Activated naive CD8-positive, alpha-beta T cell treated with anti-CD3 and anti-CD28 coated beads for 36 hours (primary cell): ENCODE measurements around the gene TOR1B. TPM values are rescaled to one million over a fixed set of nuclear protein-coding genes. Genes with fewer than 3 reads are reported as not detected.
"Not testable (repeated sequence)": the region's sequence is repeated elsewhere in the genome, so short reads cannot be mapped to it uniquely, and the experiment has no call there.

Experiments used
- DNase-seq: peaks from one replicate; pipeline ENCODE4 v3.0.0; 2021
- H3K27ac Mint-ChIP-seq: one replicate; pipeline ENCODE4 v1.8.0; 2022; ENCODE audit warnings: mild to moderate bottlenecking, moderate library complexity, mixed read lengths
- H3K27me3 Mint-ChIP-seq: one replicate; pipeline ENCODE4 v1.8.0; 2022; ENCODE audit warnings: mild to moderate bottlenecking, mixed read lengths
- H3K36me3 Mint-ChIP-seq: one replicate; pipeline ENCODE4 v1.8.0; 2021; ENCODE audit warnings: mild to moderate bottlenecking, mixed read lengths
- H3K4me1 Mint-ChIP-seq: one replicate; pipeline ENCODE4 v1.8.0; 2021; ENCODE audit warnings: mixed read lengths
- H3K4me3 Mint-ChIP-seq: one replicate; pipeline ENCODE4 v1.8.0; 2022; ENCODE audit warnings: mild to moderate bottlenecking, moderate library complexity, mixed read lengths
- H3K9me3 Mint-ChIP-seq: one replicate; pipeline ENCODE4 v1.8.0; 2022; ENCODE audit warnings: mixed read lengths
- total RNA-seq, 2 experiments: library from RNA; stranded (reverse); gene quantifications; one replicate each; pipeline ENCODE4 v1.2.3, GENCODE V29; 2021

The TOR1B gene
- total RNA-seq, result 10 to 100 TPM; 18.7 to 19.8 TPM

DNA sequence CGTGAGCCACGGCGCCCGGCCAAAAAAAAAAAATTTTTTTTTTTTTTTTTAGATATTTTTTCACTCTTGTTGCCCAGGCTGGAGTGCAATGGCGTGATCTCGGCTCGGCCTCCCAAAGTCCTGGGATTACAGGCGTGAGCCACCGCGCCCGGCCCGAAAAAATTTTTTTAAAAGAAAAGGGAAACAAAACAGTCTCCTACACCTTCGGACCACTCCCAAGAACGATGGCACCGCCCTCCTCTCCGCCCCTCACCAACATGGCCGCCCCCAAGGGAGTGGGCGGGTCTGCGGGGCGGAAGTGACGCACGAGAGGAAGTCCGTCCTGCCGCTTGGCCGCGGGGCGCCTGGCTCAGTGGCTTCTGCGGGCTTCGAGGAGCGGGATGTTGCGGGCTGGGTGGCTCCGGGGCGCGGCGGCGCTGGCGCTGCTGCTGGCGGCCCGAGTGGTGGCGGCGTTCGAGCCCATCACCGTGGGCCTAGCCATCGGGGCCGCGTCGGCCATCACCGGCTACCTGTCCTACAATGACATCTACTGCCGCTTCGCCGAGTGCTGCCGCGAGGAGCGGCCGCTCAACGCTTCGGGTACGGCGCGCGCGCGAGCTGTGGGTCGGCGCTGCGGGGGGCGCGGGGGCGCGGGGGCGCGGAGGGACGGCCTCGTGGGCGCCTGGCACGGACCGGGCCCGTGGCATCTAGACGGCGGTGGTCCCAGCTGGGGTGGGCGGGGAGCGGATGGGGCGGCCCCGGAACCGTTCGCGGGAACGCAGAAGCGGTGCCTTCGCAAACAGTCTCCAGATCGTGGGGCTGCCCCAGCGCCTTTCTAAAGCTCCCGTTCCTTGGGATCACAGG is at the start of gene TOR1B:
TOR1B (plus strand) TSS at position 352 of the 843 bp plus-strand sequence; CDS start at position 381, 29 bp downstream.
- Mint-ChIP-seq H3K4me1 (peaks cover 24% of the 10 kb centered on the region), H3K27me3 (no peaks in the 10 kb centered on the region), H3K27ac (peak within 1 kb of the TSS; percentile 82), H3K9me3 (no peaks in the 10 kb centered on the region), H3K4me3 (peak within 1 kb of the TSS; percentile 87), H3K36me3 (peaks cover 25% of the 10 kb centered on the region)
- DNase-seq, result peak; percentile 96

GRCh38 chr9:129755151-129755550 is 47.8 kb upstream of the TOR1B start:
- no peak overlapping the region for H3K27ac Mint-ChIP-seq
- H3K9me3 Mint-ChIP-seq, result no peaks in the 10 kb centered on the region
- H3K27me3 Mint-ChIP-seq, result peaks cover 16% of the 10 kb centered on the region
- H3K4me1 Mint-ChIP-seq, result peaks cover 18% of the 10 kb centered on the region
- DNase-seq, result no peak
- no peak overlapping the region for H3K4me3 Mint-ChIP-seq
- no peaks in the 10 kb centered on the region for H3K36me3 Mint-ChIP-seq

- no peaks in the 10 kb centered on the region for H3K9me3 Mint-ChIP-seq
- DNase-seq, result no peak
- peaks cover 16% of the 10 kb centered on the region for H3K27me3 Mint-ChIP-seq
- H3K36me3 Mint-ChIP-seq, result no peaks in the 10 kb centered on the region
- H3K27ac Mint-ChIP-seq, result no peak overlapping the region
- peaks cover 18% of the 10 kb centered on the region for H3K4me1 Mint-ChIP-seq
- no peak overlapping the region for H3K4me3 Mint-ChIP-seq
Observed at GRCh38 chr9:129756191-129756590, 46.8 kb upstream of the TOR1B start.

GRCh38 chr9:129757045-129757444 is 45.9 kb upstream of the TOR1B start:
- H3K36me3 Mint-ChIP-seq, result no peaks in the 10 kb centered on the region
- no peak for DNase-seq
- peaks cover 18% of the 10 kb centered on the region for H3K4me1 Mint-ChIP-seq
- peaks cover 16% of the 10 kb centered on the region for H3K27me3 Mint-ChIP-seq
- no peaks in the 10 kb centered on the region for H3K9me3 Mint-ChIP-seq
- no peak overlapping the region for H3K4me3 Mint-ChIP-seq
- H3K27ac Mint-ChIP-seq, result no peak overlapping the region

DNA sequence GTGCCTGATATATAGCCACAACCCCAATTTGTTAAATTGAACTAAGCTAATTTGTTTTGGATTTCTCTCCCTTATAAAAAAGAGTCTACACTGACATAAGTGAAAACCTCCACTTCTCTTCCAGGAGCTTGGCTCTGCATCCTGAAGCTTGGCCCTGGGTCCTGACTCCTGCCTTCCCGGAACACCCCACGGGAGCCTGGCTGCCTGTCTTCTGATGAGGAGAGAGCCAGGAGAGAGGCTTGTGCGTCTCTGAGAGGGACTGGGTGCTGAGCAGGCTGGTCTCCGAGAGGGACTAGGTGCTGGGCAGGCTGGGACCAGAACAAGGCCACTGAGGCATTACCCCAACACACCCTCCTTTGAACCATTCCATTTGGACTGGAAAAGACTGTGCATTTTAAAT is 43.7 kb upstream of the TOR1B start:
- Mint-ChIP-seq H3K4me1 (peaks cover 9% of the 10 kb centered on the region), H3K36me3 (no peaks in the 10 kb centered on the region), H3K9me3 (no peaks in the 10 kb centered on the region), H3K27me3 (peaks cover 3% of the 10 kb centered on the region), H3K27ac (no peak overlapping the region), H3K4me3 (no peak overlapping the region)
- DNase-seq, result no peak

DNA sequence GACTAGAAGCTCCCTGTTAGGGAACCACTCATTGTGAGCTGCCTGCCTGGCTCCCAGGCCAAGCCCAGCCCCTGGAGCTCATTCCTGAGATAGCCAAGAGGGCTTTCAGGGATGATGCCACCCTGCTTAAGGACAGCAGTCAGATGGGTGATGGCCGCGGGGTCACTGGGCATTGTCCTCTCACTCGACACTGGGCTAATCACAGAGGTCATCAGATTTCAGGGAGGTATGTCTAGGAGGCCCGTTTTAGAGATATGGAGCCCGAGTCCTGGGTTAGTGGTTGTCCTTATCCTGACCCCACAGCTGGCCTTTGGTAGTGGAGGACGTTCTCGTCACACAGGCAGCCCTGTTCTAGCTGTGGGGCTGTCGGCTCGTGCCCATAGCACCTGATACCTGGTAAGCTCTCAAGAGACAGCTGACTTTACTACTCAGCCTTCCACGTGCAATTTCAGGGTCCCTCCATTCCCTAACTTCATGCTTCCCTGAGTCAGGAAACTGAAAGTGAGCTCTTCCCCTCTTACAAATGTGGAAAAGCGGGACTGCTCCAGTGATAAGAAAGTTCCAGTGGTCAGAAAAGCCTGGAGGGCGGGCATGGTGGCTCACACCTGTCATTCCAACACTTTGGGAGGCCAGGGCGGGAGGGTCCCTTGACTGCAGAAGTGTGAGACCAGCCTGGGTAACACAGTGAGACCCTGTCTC is 43.0 kb upstream of the TOR1B start:
- Mint-ChIP-seq H3K9me3 (no peaks in the 10 kb centered on the region), H3K36me3 (no peaks in the 10 kb centered on the region), H3K27ac (no peak overlapping the region), H3K4me1 (peaks cover 9% of the 10 kb centered on the region), H3K4me3 (no peak overlapping the region), H3K27me3 (peaks cover 3% of the 10 kb centered on the region)
- DNase-seq, result no peak

DNA sequence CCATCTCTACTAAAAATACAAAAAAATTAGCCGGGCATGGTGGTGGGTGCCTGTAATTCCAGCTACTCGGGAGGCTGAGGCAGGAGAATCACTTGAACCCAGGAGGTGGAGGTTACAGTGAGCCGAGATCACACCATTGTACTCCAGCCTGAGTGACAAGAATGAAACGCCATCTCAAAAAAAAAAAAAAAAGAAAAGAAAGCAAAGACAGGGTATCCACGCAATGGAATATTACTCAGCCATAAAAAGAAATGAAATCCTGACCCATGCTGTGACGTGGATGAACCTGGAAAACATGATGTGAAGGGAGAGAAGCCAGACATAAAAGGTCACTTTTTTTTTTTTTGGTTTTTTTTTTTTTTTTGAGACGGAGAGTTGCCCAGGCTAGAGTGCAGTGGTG is 42.2 kb upstream of the TOR1B start:
- H3K27ac Mint-ChIP-seq, H3K27me3 Mint-ChIP-seq, H3K4me3 Mint-ChIP-seq, H3K9me3 Mint-ChIP-seq, H3K4me1 Mint-ChIP-seq, DNase-seq, H3K36me3 Mint-ChIP-seq: not testable (repeated sequence)

GRCh38 chr9:129761293-129761900 is 41.6 kb upstream of the TOR1B start:
- peaks cover 3% of the 10 kb centered on the region for H3K27me3 Mint-ChIP-seq
- no peak overlapping the region for H3K27ac Mint-ChIP-seq
- no peak overlapping the region for H3K4me3 Mint-ChIP-seq
- H3K9me3 Mint-ChIP-seq, result no peaks in the 10 kb centered on the region
- H3K36me3 Mint-ChIP-seq, result no peaks in the 10 kb centered on the region
- DNase-seq, result no peak
- H3K4me1 Mint-ChIP-seq, result peaks cover 9% of the 10 kb centered on the region

- H3K4me1 Mint-ChIP-seq, result peaks cover 9% of the 10 kb centered on the region
- no peaks in the 10 kb centered on the region for H3K9me3 Mint-ChIP-seq
- H3K36me3 Mint-ChIP-seq, result no peaks in the 10 kb centered on the region
- H3K27ac Mint-ChIP-seq, result no peak overlapping the region
- H3K4me3 Mint-ChIP-seq, result no peak overlapping the region
- peaks cover 3% of the 10 kb centered on the region for H3K27me3 Mint-ChIP-seq
- DNase-seq, result no peak
Observed at GRCh38 chr9:129761901-129762369, 41.0 kb upstream of the TOR1B start.

- not testable (repeated sequence) for H3K9me3 Mint-ChIP-seq, H3K36me3 Mint-ChIP-seq, H3K4me1 Mint-ChIP-seq, H3K4me3 Mint-ChIP-seq, H3K27ac Mint-ChIP-seq, H3K27me3 Mint-ChIP-seq, DNase-seq
Observed at GRCh38 chr9:129762370-129762984, 40.5 kb upstream of the TOR1B start.

- Mint-ChIP-seq H3K4me1 (no peaks in the 10 kb centered on the region), H3K9me3 (no peaks in the 10 kb centered on the region), H3K4me3 (no peak overlapping the region), H3K27me3 (peaks cover 3% of the 10 kb centered on the region), H3K36me3 (no peaks in the 10 kb centered on the region), H3K27ac (no peak overlapping the region)
- no peak for DNase-seq
Observed at GRCh38 chr9:129762985-129763926, 39.7 kb upstream of the TOR1B start.

GRCh38 chr9:129765764-129766317 is 37.1 kb upstream of the TOR1B start:
- Mint-ChIP-seq H3K4me1 (no peaks in the 10 kb centered on the region), H3K4me3 (no peak overlapping the region), H3K9me3 (no peaks in the 10 kb centered on the region), H3K27me3 (no peaks in the 10 kb centered on the region), H3K27ac (no peak overlapping the region), H3K36me3 (no peaks in the 10 kb centered on the region)
- no peak for DNase-seq

GRCh38 chr9:129768486-129768885 is 34.5 kb upstream of the TOR1B start:
- no peak overlapping the region for H3K4me3 Mint-ChIP-seq
- DNase-seq, result no peak
- no peak overlapping the region for H3K27ac Mint-ChIP-seq
- H3K36me3 Mint-ChIP-seq, result no peaks in the 10 kb centered on the region
- no peaks in the 10 kb centered on the region for H3K9me3 Mint-ChIP-seq
- H3K27me3 Mint-ChIP-seq, result no peaks in the 10 kb centered on the region
- no peaks in the 10 kb centered on the region for H3K4me1 Mint-ChIP-seq

DNA sequence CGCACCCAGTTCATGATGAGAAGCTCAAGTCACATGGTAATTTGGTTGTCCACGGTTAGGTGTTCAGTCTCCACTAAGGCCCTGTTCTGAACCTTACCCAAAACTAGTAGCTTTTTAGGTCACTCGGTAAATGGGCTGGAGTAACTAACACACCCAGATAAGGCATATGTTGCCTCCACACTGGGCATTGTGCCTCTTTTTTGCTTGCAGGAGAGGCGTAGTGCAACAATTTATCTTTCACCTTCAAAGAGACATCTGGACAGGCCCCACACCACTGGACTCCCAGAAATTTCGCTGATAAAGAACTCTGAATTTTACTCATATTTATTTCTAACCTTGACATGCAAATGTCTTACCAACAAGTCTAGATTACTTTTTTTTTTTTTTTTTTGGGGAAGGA is 33.3 kb upstream of the TOR1B start:
- H3K4me3 Mint-ChIP-seq, result no peak overlapping the region
- no peak overlapping the region for H3K27ac Mint-ChIP-seq
- no peaks in the 10 kb centered on the region for H3K27me3 Mint-ChIP-seq
- H3K36me3 Mint-ChIP-seq, result no peaks in the 10 kb centered on the region
- H3K4me1 Mint-ChIP-seq, result no peaks in the 10 kb centered on the region
- H3K9me3 Mint-ChIP-seq, result no peaks in the 10 kb centered on the region
- DNase-seq, result no peak
